Endothelial cell of umbilical vein (primary cell): ENCODE data around the gene CTBP2. TPM values are rescaled to one million over a fixed set of nuclear protein-coding genes. Genes with fewer than 3 reads are reported as not detected.
A peak's percentile ranks its signal among the peaks of the same experiment; 100 is the strongest.

Experiments
- BruUV-seq: library from RNA; stranded (reverse); fragments of 400-500 nt; replicated peaks from 2 replicates; lab custom pipeline; 2021; lab: Mats Ljungman, UMichigan
- CTCF ChIA-PET: fragments of 300-600, 350-600 bp; sonication (Branson Sonifier 250); formaldehyde crosslinking; loops from one replicate; lab custom pipeline; 2021; ENCODE audit warnings: antibody characterized with exemption, inconsistent platforms; lab: Charles Lee
- POLR2A ChIA-PET: fragments of 300-600, 350-600 bp; sonication (Branson Sonifier 250); formaldehyde crosslinking; loops from one replicate; lab custom pipeline; 2021; ENCODE audit warnings: antibody characterized with exemption, inconsistent platforms; lab: Charles Lee
- DNase-seq: peaks from one replicate; pipeline ENCODE4 v3.0.0-alpha.2; 2011; ENCODE audit warnings: low read depth, low spot score
- FAIRE-seq: peaks from 2 replicates; lab custom pipeline; 2011; peaks lifted over from hg19 to GRCh38; lab: Jason Lieb, UNC
- H2AFZ ChIP-seq: 2 replicates; pipeline ENCODE4 v1.6.0; 2012; ENCODE audit warnings: low read depth, low read length, control low read depth, inconsistent platforms
- H3K27ac ChIP-seq: 2 replicates; pipeline ENCODE4 v1.5.1; 2011; ENCODE audit warnings: low read depth, mild to moderate bottlenecking, control low read depth, low read length, moderate library complexity; ENCODE audit not compliant: insufficient read depth
- H3K27me3 ChIP-seq, 2 experiments: 2 replicates each; pipeline versions ENCODE4 v1.6.0 to v1.6.1; 2011; ENCODE audit warnings: low read length in 2 of 2, mixed read lengths in 1 of 2; ENCODE audit not compliant: control insufficient read depth in 2 of 2, insufficient read depth in 2 of 2
- H3K36me3 ChIP-seq, 2 experiments: 2 replicates in 1 of 2; 3 replicates in 1 of 2; pipeline ENCODE4 v1.5.1; 2011; ENCODE audit warnings: low read length in 2 of 2, mild to moderate bottlenecking in 1 of 2, moderate library complexity in 1 of 2; ENCODE audit not compliant: control insufficient read depth in 2 of 2, insufficient read depth in 2 of 2; ENCODE audit errors: extremely low read depth in 1 of 2
- H3K4me1 ChIP-seq: 3 replicates; pipeline ENCODE4 v1.5.1; 2011; ENCODE audit warnings: mild to moderate bottlenecking, low read length; ENCODE audit not compliant: control insufficient read depth, insufficient read depth; ENCODE audit errors: extremely low read depth
- H3K4me2 ChIP-seq: 2 replicates; pipeline ENCODE4 v1.6.1; 2011; ENCODE audit warnings: low read length, control low read depth, mixed read lengths; ENCODE audit not compliant: insufficient read depth
- H3K4me3 ChIP-seq, 3 experiments: fragments of 200-600 bp in 1 of 3; sonication (generic), shearing (Covaris generic) in 1 of 3; replicated peaks in 1 of 3; 2 replicates each; pipeline ENCODE4 v1.5.1; 2011 to 2016; ENCODE audit warnings: control low read depth in 3 of 3, low read length in 3 of 3, mild to moderate bottlenecking in 2 of 3, inconsistent platforms in 1 of 3, low read depth in 1 of 3, moderate library complexity in 1 of 3; ENCODE audit not compliant: insufficient read depth in 1 of 3
- H3K79me2 ChIP-seq: 2 replicates; pipeline ENCODE4 v1.6.0; 2012; ENCODE audit warnings: low read length, inconsistent platforms; ENCODE audit not compliant: control insufficient read depth, insufficient read depth
- H3K9ac ChIP-seq: replicated peaks from 2 replicates; pipeline ENCODE3; 2011; ENCODE audit warnings: low read length, control low read depth; ENCODE audit not compliant: insufficient read depth; ENCODE audit errors: extremely low read depth
- H3K9me1 ChIP-seq: replicated peaks from 3 replicates; pipeline ENCODE4 v1.6.0; 2011; ENCODE audit warnings: mild to moderate bottlenecking, low read length; ENCODE audit not compliant: control insufficient read depth, insufficient read depth; ENCODE audit errors: extremely low read depth
- H3K9me3 ChIP-seq: replicated peaks from 2 replicates; pipeline ENCODE4 v1.5.1; 2012; ENCODE audit warnings: low read length, inconsistent platforms; ENCODE audit not compliant: control insufficient read depth, insufficient read depth
- H4K20me1 ChIP-seq: replicated peaks from 2 replicates; pipeline ENCODE3; 2011; ENCODE audit warnings: mild to moderate bottlenecking, low read length; ENCODE audit not compliant: control insufficient read depth, insufficient read depth; ENCODE audit errors: extremely low read depth
- CTCF ChIP-seq, 2 donors: IDR thresholded peaks; 1 replicate in 1 of 2; 2 replicates in 1 of 2; pipeline ENCODE4 v1.5.1; 2011; ENCODE audit warnings: low read length in 2 of 2, mild to moderate bottlenecking in 2 of 2, moderate library complexity in 2 of 2, control low read depth in 1 of 2, inconsistent platforms in 1 of 2, low read depth in 1 of 2; ENCODE audit not compliant: insufficient read depth in 1 of 2; ENCODE audit errors: extremely low read depth in 1 of 2
- EZH2 ChIP-seq: IDR thresholded peaks from 2 replicates; pipeline ENCODE4 v1.6.1; 2012; ENCODE audit warnings: borderline replicate concordance, low read depth, mild to moderate bottlenecking, moderate library complexity, low read length, inconsistent platforms; ENCODE audit not compliant: severe bottlenecking
- FOS ChIP-seq: IDR thresholded peaks from 2 replicates; pipeline ENCODE4 v1.6.1; 2011; ENCODE audit warnings: mild to moderate bottlenecking, low read length, moderate library complexity, borderline replicate concordance; ENCODE audit not compliant: insufficient read depth
- GATA2 ChIP-seq: IDR thresholded peaks from 2 replicates; pipeline ENCODE4 v1.7.0; 2011; ENCODE audit warnings: low read depth, mild to moderate bottlenecking, moderate library complexity, mixed read lengths, low read length; ENCODE audit not compliant: insufficient read length, insufficient read depth
- JUN ChIP-seq: IDR thresholded peaks from 2 replicates; pipeline ENCODE4 v1.6.1; 2011; ENCODE audit warnings: borderline replicate concordance, low read depth; ENCODE audit not compliant: insufficient read length, insufficient read depth
- MAX ChIP-seq: IDR thresholded peaks from 2 replicates; pipeline ENCODE4 v1.6.1; 2011; ENCODE audit not compliant: insufficient read depth, insufficient read length
- MYC ChIP-seq: IDR thresholded peaks from one replicate; pipeline ENCODE4 v1.6.1; 2011; ENCODE audit warnings: mild to moderate bottlenecking, low read depth, low read length
- POLR2A ChIP-seq: IDR thresholded peaks from 2 replicates; pipeline ENCODE4 v1.6.1; 2012; ENCODE audit warnings: low read depth, mild to moderate bottlenecking, control low read depth, low read length
- POLR2AphosphoS5 ChIP-seq: IDR thresholded peaks from 2 replicates; pipeline ENCODE4 v1.6.1; 2012; ENCODE audit warnings: low read depth, mild to moderate bottlenecking, control low read depth, low read length, moderate library complexity; ENCODE audit not compliant: insufficient read depth
- dilution Hi-C: fragments of 300-500 bp; cut with MboI; formaldehyde crosslinking; loops from one replicate; pipeline ENCODE4 v1.15.0; 2019; ENCODE audit warnings: low sequenced_read_pairs; ENCODE audit not compliant: extremely low pct_ligation_motif_present
- intact Hi-C: fragments of 100-400 bp; cut with micrococcal nuclease; formaldehyde crosslinking; loops from one replicate; pipeline ENCODE4 v1.10.0; 2022
- polyA plus RNA-seq, 4 experiments: library from polyadenylated mRNA; depleted of rRNA in 3 of 4; stranded (reverse) in 3 of 4; unstranded in 1 of 4; fragments of >200 nt; gene quantifications; 2 replicates each; pipeline versions ENCODE4 v1.2.1 to v1.2.3, GENCODE V29; 2011 to 2012; ENCODE audit warnings: missing spikeins in 1 of 4
- total RNA-seq: library from RNA; stranded (reverse); gene quantifications from 2 replicates; pipeline ENCODE4 v1.2.3, GENCODE V29; 2021

Gene CTBP2
- total and polyA plus RNA-seq, 2 donors (not counting 3 experiments of a cell fraction or from before 2014, with no cell fraction given), result 118 to 128 TPM

GRCh38 chr10:125161707-125162119 lies 1.4 kb upstream of the CTBP2 start:
- H2AFZ ChIP-seq, result peak overlapping the region; percentile 92
- BruUV-seq, result no TSS peak
- H3K9ac ChIP-seq, result peak overlapping the region; percentile 65
- peak; percentile 26 for FAIRE-seq
- peak overlapping the region; percentile 49 to 98 (median 77) for H3K4me3 ChIP-seq
- no peaks in the 10 kb centered on the region for H3K9me3 ChIP-seq
- peak overlapping the region; percentile 68 for H3K4me2 ChIP-seq
- no peaks in the 10 kb centered on the region for H3K27me3 ChIP-seq
- intact Hi-C loops (loop anchor here (1.0 to 5.0 kb wide), 8 partner anchors 77 to 558 kb away; partner anchors contain the start of gene EDRF1), dilution Hi-C loops (no loop called here)
- H3K4me1 ChIP-seq, result peaks cover 12% of the 10 kb centered on the region
- no peaks in the 10 kb centered on the region for H3K36me3 ChIP-seq
- no peaks in the 10 kb centered on the region for H3K9me1 ChIP-seq
- DNase-seq, result no peak
- peaks cover 31% of the 10 kb centered on the region for H3K79me2 ChIP-seq
- no peaks in the 10 kb centered on the region for H4K20me1 ChIP-seq
- POLR2A ChIA-PET, result no interaction called here
- CTCF ChIA-PET, result interaction anchor here (1.2 kb wide), 1 partner anchor 468 kb away, joined by 4 read pairs; no protein-coding TSS in a partner anchor
- TF ChIP-seq MYC, result no peak
- TF ChIP-seq CTCF (IDR thresholded peaks at IDR 0.05; ENCODE audit: extremely low read depth in 1 of 2, insufficient read depth in 1 of 2, low read depth in 1 of 2, low read length in 2 of 2), result no peak
- H3K27ac ChIP-seq, result peak overlapping the region; percentile 59

DNA sequence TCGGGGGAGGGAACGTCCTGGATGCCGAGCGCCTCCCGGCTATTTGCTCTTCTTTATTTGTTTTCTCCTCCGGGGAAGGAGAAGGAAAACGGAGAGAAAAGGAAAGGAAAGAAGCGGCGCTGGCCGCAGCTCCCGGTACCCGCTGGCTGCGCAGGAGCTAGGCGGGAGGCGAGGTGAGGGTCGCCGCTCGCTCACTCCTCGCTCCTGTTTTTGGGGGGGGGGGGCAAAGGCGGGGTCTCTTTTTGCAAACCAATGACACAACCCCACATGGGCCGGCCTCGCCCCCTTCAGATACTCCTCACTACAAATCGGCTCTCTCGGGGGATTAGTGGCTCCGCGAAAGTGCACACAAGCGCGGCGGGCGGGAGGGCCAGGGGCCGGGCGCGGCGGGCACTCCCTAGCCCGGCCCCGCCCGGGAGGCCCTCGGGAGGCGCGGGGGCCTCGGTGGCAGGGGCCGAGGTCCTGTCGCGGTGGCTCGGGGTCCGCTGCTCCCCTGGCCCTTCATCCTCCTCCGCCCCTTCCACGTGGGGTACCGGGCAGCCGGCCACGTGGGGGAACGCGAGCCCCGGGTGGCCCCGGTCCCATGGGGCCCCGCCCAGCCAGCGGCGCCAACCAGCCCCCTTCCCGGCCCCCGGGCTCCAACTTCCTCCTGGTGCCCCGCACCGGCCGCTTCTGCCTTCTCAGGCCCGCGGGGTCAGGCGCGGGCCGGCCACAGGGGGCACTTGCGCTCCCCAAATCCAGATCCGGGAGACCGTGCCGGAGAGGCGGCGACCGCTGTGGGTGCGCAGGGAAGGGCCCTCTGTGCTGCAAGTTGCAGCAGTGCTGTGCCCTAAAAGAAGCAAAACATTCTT lies 718 bp upstream of the CTBP2 start:
- H3K27ac ChIP-seq, result peak overlapping the region; percentile 59
- TF ChIP-seq GATA2 (no peak), EZH2 (no peak), POLR2A (no peak), CTCF (IDR thresholded peaks at IDR 0.05; ENCODE audit: extremely low read depth in 1 of 2, insufficient read depth in 1 of 2, low read depth in 1 of 2, low read length in 2 of 2) (peak; percentile 21 to 50), MYC (no peak), JUN (no peak), FOS (no peak), POLR2AphosphoS5 (peak; percentile 80), MAX (peak; percentile 74)
- H3K4me3 ChIP-seq, result peak overlapping the region; percentile 49 to 98 (median 77)
- dilution Hi-C loops (no loop called here), intact Hi-C loops (loop anchor here (1.0 to 5.0 kb wide), 8 partner anchors 77 to 558 kb away; partner anchors contain the start of gene EDRF1)
- ChIA-PET POLR2A (interaction anchor here (0.9 kb wide), 1 partner anchor 103 kb away, joined by 4 read pairs; no protein-coding TSS in a partner anchor), CTCF (no interaction called here)
- no TSS peak for BruUV-seq
- no peaks in the 10 kb centered on the region for H4K20me1 ChIP-seq
- peaks cover 18% of the 10 kb centered on the region for H3K4me1 ChIP-seq
- peak overlapping the region; percentile 65 for H3K9ac ChIP-seq
- H3K79me2 ChIP-seq, result peaks cover 37% of the 10 kb centered on the region
- no peaks in the 10 kb centered on the region for H3K9me1 ChIP-seq
- H2AFZ ChIP-seq, result peak overlapping the region; percentile 92
- no peaks in the 10 kb centered on the region for H3K27me3 ChIP-seq
- H3K4me2 ChIP-seq, result peak overlapping the region; percentile 68
- peak; percentile 79 for FAIRE-seq
- no peaks in the 10 kb centered on the region for H3K36me3 ChIP-seq
- DNase-seq, result peak; percentile 81
- H3K9me3 ChIP-seq, result no peaks in the 10 kb centered on the region
